PC-3 (cell line): ENCODE data around the gene CLEC16A.

Experiments
- EZH2 ChIP-seq: fragments of 300-600 bp; sonication (generic); IDR thresholded peaks from one replicate; pipeline ENCODE4 v1.6.1; 2017; ENCODE audit warnings: antibody characterized with exemption, mild to moderate bottlenecking, low read length; ENCODE audit not compliant: unreplicated experiment
- TF ChIP-seq, protein P1 (sequence below): fragments of 300-600 bp; sonication (generic); conservative IDR thresholded peaks from 2 replicates; pipeline ENCODE4 v1.5.1; 2017; ENCODE audit warnings: antibody characterized with exemption, low read depth, mild to moderate bottlenecking, low read length

DNA sequence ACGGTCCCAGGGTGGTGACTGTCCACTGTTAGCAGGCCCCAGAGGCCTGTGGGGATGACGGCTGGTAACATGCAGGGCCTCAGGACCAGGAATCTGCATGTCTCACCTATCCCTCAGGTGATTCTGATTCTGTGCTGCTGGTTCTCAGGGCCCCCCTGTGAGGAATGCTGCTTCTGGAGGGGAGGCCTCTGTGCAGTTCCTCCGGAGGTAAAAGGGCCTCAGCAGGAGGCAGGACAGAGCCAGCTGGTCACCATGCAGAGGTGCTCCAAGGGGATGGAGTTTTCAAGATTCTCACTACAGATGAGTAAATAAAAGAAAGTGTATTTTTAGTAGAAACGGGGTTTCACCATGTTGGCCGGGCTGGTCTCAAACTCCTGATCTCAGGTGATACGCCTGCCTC, 33.8 kb downstream of the CLEC16A start:
- no peak for TF ChIP-seq EZH2
- TF ChIP-seq, protein P1, sequence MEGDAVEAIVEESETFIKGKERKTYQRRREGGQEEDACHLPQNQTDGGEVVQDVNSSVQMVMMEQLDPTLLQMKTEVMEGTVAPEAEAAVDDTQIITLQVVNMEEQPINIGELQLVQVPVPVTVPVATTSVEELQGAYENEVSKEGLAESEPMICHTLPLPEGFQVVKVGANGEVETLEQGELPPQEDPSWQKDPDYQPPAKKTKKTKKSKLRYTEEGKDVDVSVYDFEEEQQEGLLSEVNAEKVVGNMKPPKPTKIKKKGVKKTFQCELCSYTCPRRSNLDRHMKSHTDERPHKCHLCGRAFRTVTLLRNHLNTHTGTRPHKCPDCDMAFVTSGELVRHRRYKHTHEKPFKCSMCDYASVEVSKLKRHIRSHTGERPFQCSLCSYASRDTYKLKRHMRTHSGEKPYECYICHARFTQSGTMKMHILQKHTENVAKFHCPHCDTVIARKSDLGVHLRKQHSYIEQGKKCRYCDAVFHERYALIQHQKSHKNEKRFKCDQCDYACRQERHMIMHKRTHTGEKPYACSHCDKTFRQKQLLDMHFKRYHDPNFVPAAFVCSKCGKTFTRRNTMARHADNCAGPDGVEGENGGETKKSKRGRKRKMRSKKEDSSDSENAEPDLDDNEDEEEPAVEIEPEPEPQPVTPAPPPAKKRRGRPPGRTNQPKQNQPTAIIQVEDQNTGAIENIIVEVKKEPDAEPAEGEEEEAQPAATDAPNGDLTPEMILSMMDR = no peak
